H9 (cell line): ENCODE results near the gene PSMB3. TPM values are rescaled to one million over a fixed set of nuclear protein-coding genes. Genes with fewer than 3 reads are reported as not detected.
"Not testable (repeated sequence)": the region's sequence is repeated elsewhere in the genome, so short reads cannot be mapped to it uniquely, and the experiment has no call there.

Experiments used
- DNase-seq: peaks from one replicate; pipeline ENCODE4 v3.0.0-alpha.2; 2017
- H2AFZ ChIP-seq: one replicate; pipeline ENCODE4 v1.6.1; 2013; ENCODE audit warnings: mild to moderate bottlenecking, low read length, control low read depth, moderate library complexity
- H2AK5ac ChIP-seq: 2 replicates; pipeline ENCODE4 v1.6.1; 2013; ENCODE audit warnings: low read length, control low read depth, mixed read lengths; ENCODE audit not compliant: insufficient read length
- H2BK120ac ChIP-seq: one replicate; pipeline ENCODE4 v1.6.1; 2013; ENCODE audit warnings: low read depth, mild to moderate bottlenecking, low read length, control low read depth, inconsistent platforms; ENCODE audit not compliant: poor library complexity, severe bottlenecking
- H2BK12ac ChIP-seq: 2 replicates; pipeline ENCODE4 v1.6.1; 2013; ENCODE audit warnings: low read length, control low read depth, mixed read lengths, low read depth; ENCODE audit not compliant: insufficient read length
- H2BK15ac ChIP-seq: 2 replicates; pipeline ENCODE4 v1.6.1; 2013; ENCODE audit warnings: low read depth, low read length, control low read depth
- H2BK20ac ChIP-seq: one replicate; pipeline ENCODE4 v1.6.1; 2013; ENCODE audit warnings: low read depth, mild to moderate bottlenecking, low read length, control low read depth, inconsistent platforms; ENCODE audit not compliant: poor library complexity, severe bottlenecking
- H2BK5ac ChIP-seq: 2 replicates; pipeline ENCODE4 v1.6.1; 2013; ENCODE audit warnings: low read length, control low read depth, mixed read lengths; ENCODE audit not compliant: insufficient read length
- H3K14ac ChIP-seq: 2 replicates; pipeline ENCODE4 v1.6.1; 2013; ENCODE audit warnings: low read length, control low read depth; ENCODE audit not compliant: insufficient read depth
- H3K18ac ChIP-seq: 2 replicates; pipeline ENCODE4 v1.6.1; 2013; ENCODE audit warnings: low read depth, mild to moderate bottlenecking, mixed read lengths, low read length, control low read depth; ENCODE audit not compliant: insufficient read length
- H3K23ac ChIP-seq: 2 replicates; pipeline ENCODE4 v1.6.1; 2013; ENCODE audit warnings: low read length, control low read depth, mixed read lengths, low read depth; ENCODE audit not compliant: insufficient read length
- H3K23me2 ChIP-seq: 2 replicates; pipeline ENCODE4 v1.6.1; 2013; ENCODE audit warnings: low read depth, mild to moderate bottlenecking, mixed read lengths, low read length, control low read depth; ENCODE audit not compliant: insufficient read length, poor library complexity, severe bottlenecking
- H3K27ac ChIP-seq: 2 replicates; pipeline ENCODE4 v1.5.1; 2013; ENCODE audit warnings: low read length, control low read depth, mixed read lengths, low read depth; ENCODE audit not compliant: insufficient read length
- H3K27me3 ChIP-seq: 2 replicates; pipeline ENCODE4 v1.6.1; 2013; ENCODE audit warnings: low read length, control low read depth, inconsistent platforms; ENCODE audit not compliant: insufficient read depth
- H3K4ac ChIP-seq: 2 replicates; pipeline ENCODE4 v1.6.1; 2013; ENCODE audit warnings: low read depth, mild to moderate bottlenecking, control low read depth, inconsistent platforms, low read length, moderate library complexity
- H3K4me1 ChIP-seq: 2 replicates; pipeline ENCODE4 v1.6.1; 2013; ENCODE audit warnings: low read length, control low read depth, inconsistent platforms; ENCODE audit not compliant: insufficient read depth
- H3K4me2 ChIP-seq: 2 replicates; pipeline ENCODE4 v1.6.1; 2013; ENCODE audit warnings: low read length, control low read depth, mixed read lengths; ENCODE audit not compliant: insufficient read length, insufficient read depth
- H3K56ac ChIP-seq: 2 replicates; pipeline ENCODE4 v1.6.1; 2013; ENCODE audit warnings: low read depth, mild to moderate bottlenecking, mixed read lengths, low read length, control low read depth; ENCODE audit not compliant: insufficient read length
- H3K79me1 ChIP-seq: 2 replicates; pipeline ENCODE4 v1.6.1; 2013; ENCODE audit warnings: low read depth, mild to moderate bottlenecking, moderate library complexity, low read length, control low read depth, inconsistent platforms; ENCODE audit not compliant: insufficient read depth, poor library complexity, severe bottlenecking
- H3K79me2 ChIP-seq: 2 replicates; pipeline ENCODE4 v1.6.1; 2013; ENCODE audit warnings: low read length, control low read depth, inconsistent platforms; ENCODE audit not compliant: insufficient read depth
- H3K9ac ChIP-seq: 2 replicates; pipeline ENCODE4 v1.6.1; 2013; ENCODE audit warnings: low read length, control low read depth, mixed read lengths; ENCODE audit not compliant: insufficient read length; ENCODE audit errors: extremely low read depth
- H3K9me3 ChIP-seq: one replicate; pipeline ENCODE4 v1.6.1; 2013; ENCODE audit warnings: low read depth, low read length, inconsistent platforms; ENCODE audit not compliant: control insufficient read depth
- H3T11ph ChIP-seq: one replicate; pipeline ENCODE4 v1.6.1; 2013; ENCODE audit warnings: mild to moderate bottlenecking, low read length, control low read depth, inconsistent platforms
- H4K20me1 ChIP-seq: one replicate; pipeline ENCODE4 v1.6.1; 2013; ENCODE audit not compliant: control insufficient read depth, insufficient read length, insufficient read depth
- H4K5ac ChIP-seq: 2 replicates; pipeline ENCODE4 v1.6.1; 2013; ENCODE audit warnings: low read depth, mild to moderate bottlenecking, mixed read lengths, low read length, control low read depth; ENCODE audit not compliant: insufficient read length
- H4K8ac ChIP-seq: replicated peaks from 2 replicates; pipeline ENCODE4 v1.6.1; 2013; ENCODE audit warnings: low read length, control low read depth, mixed read lengths, low read depth; ENCODE audit not compliant: insufficient read length
- H4K91ac ChIP-seq: 2 replicates; pipeline ENCODE4 v1.6.1; 2013; ENCODE audit warnings: low read depth, mild to moderate bottlenecking, moderate library complexity, mixed read lengths, low read length, control low read depth; ENCODE audit not compliant: insufficient read length
- H3K27ac Mint-ChIP-seq, 3 experiments: 2 replicates in 2 of 3; 3 replicates in 1 of 3; pipeline ENCODE4 v1.8.0; 2020 to 2021; ENCODE audit warnings: mixed read lengths in 3 of 3, mild to moderate bottlenecking in 1 of 3, moderate library complexity in 1 of 3
- H3K27me3 Mint-ChIP-seq: 2 replicates; pipeline ENCODE4 v1.8.0; 2021; ENCODE audit warnings: low read depth, mild to moderate bottlenecking, moderate library complexity, mixed read lengths
- H3K36me3 Mint-ChIP-seq, 3 experiments: 2 replicates in 2 of 3; 3 replicates in 1 of 3; pipeline ENCODE4 v1.8.0; 2020 to 2021; ENCODE audit warnings: low read depth in 3 of 3, mixed read lengths in 3 of 3; ENCODE audit not compliant: insufficient read depth in 1 of 3
- H3K4me1 Mint-ChIP-seq, 2 experiments: 2 replicates each; pipeline ENCODE4 v1.8.0; 2020; ENCODE audit warnings: mixed read lengths in 2 of 2
- H3K4me3 Mint-ChIP-seq, 2 experiments: 2 replicates in 1 of 2; 3 replicates in 1 of 2; pipeline ENCODE4 v1.8.0; 2020 to 2021; ENCODE audit warnings: mild to moderate bottlenecking in 2 of 2, mixed read lengths in 2 of 2, moderate library complexity in 1 of 2
- H3K9me3 Mint-ChIP-seq, 2 experiments: 2 replicates in 1 of 2; 3 replicates in 1 of 2; pipeline ENCODE4 v1.8.0; 2020; ENCODE audit warnings: mild to moderate bottlenecking in 2 of 2, mixed read lengths in 2 of 2, moderate library complexity in 1 of 2
- WGBS: extraction: QIAGEN DNeasy Blood & Tissue Kit; methylation state at CpG from one replicate; pipeline ENCODE4 v1.1.7; 2013; ENCODE audit warnings: missing lambda C conversion rate, low lambda C conversion rate, mixed read lengths; ENCODE audit not compliant: insufficient read length; ENCODE audit errors: extremely low coverage; 5-methylcytosine and 5-hydroxymethylcytosine counted together
- total RNA-seq: library from RNA; stranded (reverse); gene quantifications from 2 replicates; pipeline ENCODE4 v1.2.1, GENCODE V29; 2021
- TF ChIP-seq, protein P1 (sequence below): fragments of 200-600 bp; sonication (generic); conservative IDR thresholded peaks from 3 replicates; pipeline ENCODE4 v1.8.0; 2021; ENCODE audit warnings: antibody characterized with exemption, mild to moderate bottlenecking

PSMB3 gene
- total RNA-seq, 1 experiment from 2014 or later: 242 TPM

DNA sequence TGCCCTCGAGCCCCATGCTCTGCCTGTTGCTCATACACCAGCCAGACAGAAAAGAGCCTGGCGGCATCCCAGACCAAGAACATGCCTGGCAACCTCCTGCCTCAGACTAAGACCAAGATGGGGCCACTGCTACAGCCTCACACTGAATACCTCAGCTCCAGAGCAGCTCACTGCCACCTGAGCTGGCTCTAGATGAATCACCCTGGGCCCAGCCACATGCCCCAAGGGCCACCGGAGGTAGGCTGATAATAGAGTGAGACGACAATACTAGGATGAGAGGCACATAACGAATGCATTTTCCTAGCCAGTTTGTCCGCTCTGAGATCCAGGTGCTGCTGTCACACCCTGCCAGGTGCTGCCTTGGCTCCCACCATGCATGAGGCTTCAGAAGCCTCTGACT lies 33.8 kb downstream of the PSMB3 start:
- Histone ChIP-seq H3K56ac (no peak overlapping the region), H3K18ac (no peak overlapping the region), H2BK12ac (no peak overlapping the region), H3K14ac (no peak overlapping the region), H3K23ac (no peak overlapping the region), H3K4me2 (no peak overlapping the region), H3K4me1 (no peaks in the 10 kb centered on the region), H3K9me3 (no peaks in the 10 kb centered on the region), H3K27ac (no peak overlapping the region), H2BK15ac (no peak overlapping the region), H3K79me1 (no peaks in the 10 kb centered on the region), H4K20me1 (no peaks in the 10 kb centered on the region), H4K91ac (no peak overlapping the region), H3K27me3 (no peaks in the 10 kb centered on the region), H3K23me2 (no peaks in the 10 kb centered on the region), H2BK20ac (no peak overlapping the region), H4K8ac (no peak overlapping the region), H3T11ph (no peak overlapping the region), H3K4ac (no peak overlapping the region), H4K5ac (no peak overlapping the region), H3K9ac (no peak overlapping the region), H2BK5ac (no peak overlapping the region), H2BK120ac (no peak overlapping the region), H2AFZ (no peak overlapping the region), H2AK5ac (no peak overlapping the region), H3K79me2 (no peaks in the 10 kb centered on the region)
- DNase-seq: no peak
- Mint-ChIP-seq H3K4me1 (peaks cover 12 to 19% of the 10 kb centered on the region in 2 experiments), H3K9me3 (no peaks in the 10 kb centered on the region), H3K27ac (no peak overlapping the region), H3K4me3 (no peak overlapping the region), H3K27me3 (no peaks in the 10 kb centered on the region), H3K36me3 (peaks cover 13 to 54% (median 33%) of the 10 kb centered on the region in 3 experiments; a peak in 6 of 7 replicates)
- TF ChIP-seq, protein P1, sequence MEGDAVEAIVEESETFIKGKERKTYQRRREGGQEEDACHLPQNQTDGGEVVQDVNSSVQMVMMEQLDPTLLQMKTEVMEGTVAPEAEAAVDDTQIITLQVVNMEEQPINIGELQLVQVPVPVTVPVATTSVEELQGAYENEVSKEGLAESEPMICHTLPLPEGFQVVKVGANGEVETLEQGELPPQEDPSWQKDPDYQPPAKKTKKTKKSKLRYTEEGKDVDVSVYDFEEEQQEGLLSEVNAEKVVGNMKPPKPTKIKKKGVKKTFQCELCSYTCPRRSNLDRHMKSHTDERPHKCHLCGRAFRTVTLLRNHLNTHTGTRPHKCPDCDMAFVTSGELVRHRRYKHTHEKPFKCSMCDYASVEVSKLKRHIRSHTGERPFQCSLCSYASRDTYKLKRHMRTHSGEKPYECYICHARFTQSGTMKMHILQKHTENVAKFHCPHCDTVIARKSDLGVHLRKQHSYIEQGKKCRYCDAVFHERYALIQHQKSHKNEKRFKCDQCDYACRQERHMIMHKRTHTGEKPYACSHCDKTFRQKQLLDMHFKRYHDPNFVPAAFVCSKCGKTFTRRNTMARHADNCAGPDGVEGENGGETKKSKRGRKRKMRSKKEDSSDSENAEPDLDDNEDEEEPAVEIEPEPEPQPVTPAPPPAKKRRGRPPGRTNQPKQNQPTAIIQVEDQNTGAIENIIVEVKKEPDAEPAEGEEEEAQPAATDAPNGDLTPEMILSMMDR: no peak
- no CpG with 5 or more reads among the region's 6 CpGs for WGBS

DNA sequence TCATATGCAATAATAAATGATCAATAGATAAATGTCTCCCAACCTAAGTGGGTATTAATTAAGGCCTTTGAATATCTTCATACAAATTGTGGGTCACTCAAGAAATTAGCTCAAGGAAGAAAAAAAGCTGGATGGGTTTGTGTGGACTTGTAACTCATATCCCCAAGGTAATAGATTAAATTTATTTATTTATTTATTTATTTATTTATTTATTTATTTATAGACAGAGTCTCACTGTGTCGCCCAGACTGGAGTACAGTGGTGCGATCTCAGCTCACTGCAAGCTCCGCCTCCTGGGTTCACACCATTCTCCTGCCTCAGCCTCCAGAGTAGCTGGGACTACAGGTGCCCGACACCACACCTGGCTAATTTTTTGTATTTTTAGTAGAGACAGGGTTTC lies 35.5 kb downstream of the PSMB3 start:
- not testable (repeated sequence) for H3K27me3 Mint-ChIP-seq, H3K9ac ChIP-seq, H3K4me2 ChIP-seq, H3K4me1 ChIP-seq, H3K27ac Mint-ChIP-seq, H2BK12ac ChIP-seq, H2BK15ac ChIP-seq, H2AK5ac ChIP-seq, H3K14ac ChIP-seq, H3K79me1 ChIP-seq, H3K23ac ChIP-seq, H3T11ph ChIP-seq, H3K27me3 ChIP-seq, DNase-seq, H4K8ac ChIP-seq, H2BK20ac ChIP-seq, H3K23me2 ChIP-seq, H3K27ac ChIP-seq, H3K9me3 Mint-ChIP-seq, H4K20me1 ChIP-seq, H2BK5ac ChIP-seq, H3K4ac ChIP-seq, H3K4me3 Mint-ChIP-seq, H3K9me3 ChIP-seq, H3K79me2 ChIP-seq, H4K5ac ChIP-seq, H2AFZ ChIP-seq, H4K91ac ChIP-seq, H3K56ac ChIP-seq, H3K18ac ChIP-seq, H2BK120ac ChIP-seq
- H3K36me3 Mint-ChIP-seq: peaks cover 13 to 49% (median 40%) of the 10 kb centered on the region in 3 experiments; a peak in 6 of 7 replicates
- no CpG with 5 or more reads among the region's 4 CpGs for WGBS
- H3K4me1 Mint-ChIP-seq: peaks cover 12 to 19% of the 10 kb centered on the region in 2 experiments
